ES-I3 (cell line): ENCODE data around the gene LRRTM4.
A peak's percentile ranks its signal among the peaks of the same experiment; 100 is the strongest.
"Not testable (repeated sequence)": the region's sequence is repeated elsewhere in the genome, so short reads cannot be mapped to it uniquely, and the experiment has no call there.

Experiments used
- H3K36me3 ChIP-seq: 2 replicates; pipeline ENCODE4 v1.6.1; 2013; ENCODE audit warnings: mild to moderate bottlenecking, low read length, control low read depth, moderate library complexity; ENCODE audit not compliant: insufficient read depth
- H3K4me1 ChIP-seq: 2 replicates; pipeline ENCODE4 v1.6.1; 2013; ENCODE audit warnings: mild to moderate bottlenecking, control low read depth, low read length; ENCODE audit not compliant: insufficient read depth
- H3K9ac ChIP-seq: 2 replicates; pipeline ENCODE4 v1.6.1; 2013; ENCODE audit warnings: low read depth, mild to moderate bottlenecking, low read length, moderate library complexity
- H3K9me3 ChIP-seq: 2 replicates; pipeline ENCODE4 v1.6.1; 2013; ENCODE audit warnings: mild to moderate bottlenecking, low read length, moderate library complexity; ENCODE audit not compliant: control insufficient read depth, insufficient read depth

Gene LRRTM4

GRCh38 chr2:77147153-77147552, 375.0 kb downstream of the LRRTM4 start:
- no peaks in the 10 kb centered on the region for H3K4me1 ChIP-seq
- no peaks in the 10 kb centered on the region for H3K36me3 ChIP-seq
- no peak overlapping the region for H3K9ac ChIP-seq
- H3K9me3 ChIP-seq: no peaks in the 10 kb centered on the region

GRCh38 chr2:77144772-77145171, 377.4 kb downstream of the LRRTM4 start:
- Histone ChIP-seq H3K4me1 (no peaks in the 10 kb centered on the region), H3K9ac (no peak overlapping the region), H3K9me3 (no peaks in the 10 kb centered on the region), H3K36me3 (no peaks in the 10 kb centered on the region)

GRCh38 chr2:77142141-77142540, 380.0 kb downstream of the LRRTM4 start:
- Histone ChIP-seq H3K9me3 (no peaks in the 10 kb centered on the region), H3K36me3 (no peaks in the 10 kb centered on the region), H3K4me1 (no peaks in the 10 kb centered on the region), H3K9ac (no peak overlapping the region)

DNA sequence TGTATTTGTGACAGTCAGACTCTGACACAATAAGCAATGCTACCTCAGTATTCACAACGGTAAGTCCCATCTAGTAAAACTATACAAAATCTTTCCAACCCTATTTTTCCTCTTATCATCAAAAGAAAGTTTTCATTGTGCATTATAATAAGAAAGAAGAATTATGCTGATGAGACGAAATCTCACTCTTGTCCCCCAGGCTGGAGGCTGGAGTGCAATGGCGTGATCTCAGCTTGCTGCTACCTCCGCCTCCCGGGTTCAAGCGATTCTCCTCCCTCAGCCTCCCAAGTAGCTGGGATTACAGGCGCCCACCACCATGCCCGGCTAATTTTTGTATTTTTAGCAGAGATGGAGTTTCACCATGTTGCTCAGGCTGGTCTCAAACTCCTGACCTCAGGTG, 393.7 kb downstream of the LRRTM4 start:
- not testable (repeated sequence) for H3K9me3 ChIP-seq, H3K9ac ChIP-seq, H3K4me1 ChIP-seq, H3K36me3 ChIP-seq

DNA sequence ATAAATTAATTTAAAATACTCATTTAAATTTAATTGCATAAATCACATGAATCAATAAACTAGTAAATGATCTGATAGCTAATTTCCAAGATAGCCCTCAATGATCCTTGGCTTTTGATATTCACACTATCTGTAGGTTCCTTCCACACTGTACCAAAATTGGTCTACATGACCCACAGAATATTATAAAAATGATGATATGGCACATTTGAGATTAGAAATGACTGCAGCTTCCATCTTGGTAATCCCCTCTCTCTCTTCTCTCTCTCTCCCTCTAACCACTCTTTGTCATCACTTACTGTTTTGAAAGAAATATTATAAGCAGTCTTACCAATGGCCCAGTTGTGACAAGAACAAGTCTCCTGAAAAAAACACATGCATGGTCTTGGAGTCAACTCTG, 394.8 kb downstream of the LRRTM4 start:
- H3K9me3 ChIP-seq: 0 out of 2 replicates have a peak, but pooled peaks cover 1% of the 10 kb centered on the region
- no peaks in the 10 kb centered on the region; the same call in 1 of the 2 replicates for H3K36me3 ChIP-seq
- H3K4me1 ChIP-seq: no peaks in the 10 kb centered on the region
- H3K9ac ChIP-seq: no peak overlapping the region

DNA sequence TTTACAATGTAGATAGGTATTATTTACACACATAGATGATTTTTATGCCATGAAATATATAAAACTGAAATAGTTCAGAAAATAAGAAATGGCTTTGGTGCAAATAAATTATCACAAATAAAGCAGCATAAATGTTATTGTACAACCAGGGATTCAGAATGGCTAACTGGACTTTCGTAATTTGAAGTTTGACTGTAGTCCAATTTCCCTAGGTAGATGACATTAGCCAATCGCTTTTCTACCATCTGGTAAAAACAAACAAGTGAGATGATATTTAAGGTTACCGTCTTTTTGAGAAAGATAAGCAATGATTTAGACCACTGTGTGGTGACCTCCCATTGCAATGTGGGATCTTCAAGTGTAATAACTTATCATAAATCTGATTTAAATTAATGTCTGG, 400.7 kb downstream of the LRRTM4 start:
- no peaks in the 10 kb centered on the region for H3K9me3 ChIP-seq
- no peaks in the 10 kb centered on the region; the same call in 1 of the 2 replicates for H3K36me3 ChIP-seq
- H3K9ac ChIP-seq: no peak overlapping the region
- no peaks in the 10 kb centered on the region for H3K4me1 ChIP-seq

DNA sequence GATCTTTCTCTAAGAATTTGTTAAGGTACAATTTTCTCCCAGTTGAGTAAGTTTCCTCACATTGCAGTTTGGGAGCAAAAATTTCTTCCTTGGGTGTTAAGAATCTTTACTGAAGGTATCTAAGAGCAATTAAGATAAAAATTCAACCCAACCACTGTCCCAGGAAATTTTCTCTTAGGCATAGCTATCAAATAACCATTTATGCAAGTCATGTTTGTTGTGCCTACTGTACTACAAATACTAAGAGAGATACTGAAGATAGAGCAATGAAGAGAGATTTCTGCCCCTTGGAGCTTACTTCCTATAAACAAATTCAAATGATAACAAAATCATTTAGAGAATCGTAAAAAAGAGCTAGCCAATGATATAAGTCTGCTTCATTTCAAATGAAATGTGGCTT, 402.8 kb downstream of the LRRTM4 start:
- no peak overlapping the region for H3K9ac ChIP-seq

GRCh38 chr2:77108915-77109314, 413.3 kb downstream of the LRRTM4 start:
- no peaks in the 10 kb centered on the region for H3K4me1 ChIP-seq
- no peak overlapping the region for H3K9ac ChIP-seq
- no peaks in the 10 kb centered on the region for H3K36me3 ChIP-seq
- H3K9me3 ChIP-seq: peaks cover 4% of the 10 kb centered on the region; the same call in 1 of the 2 replicates

More for the DNA sequence above, 402.8 kb downstream of the LRRTM4 start:
- no peaks in the 10 kb centered on the region for H3K9me3 ChIP-seq
- H3K4me1 ChIP-seq: no peaks in the 10 kb centered on the region
- H3K36me3 ChIP-seq: no peaks in the 10 kb centered on the region; the same call in 1 of the 2 replicates

- no peaks in the 10 kb centered on the region for H3K9me3 ChIP-seq
- 0 out of 2 replicates have a peak, but pooled peaks cover 4% of the 10 kb centered on the region for H3K4me1 ChIP-seq
- no peak overlapping the region for H3K9ac ChIP-seq
- no peaks in the 10 kb centered on the region for H3K36me3 ChIP-seq
Measured at GRCh38 chr2:77105008-77105407, 417.2 kb downstream of the LRRTM4 start.

DNA sequence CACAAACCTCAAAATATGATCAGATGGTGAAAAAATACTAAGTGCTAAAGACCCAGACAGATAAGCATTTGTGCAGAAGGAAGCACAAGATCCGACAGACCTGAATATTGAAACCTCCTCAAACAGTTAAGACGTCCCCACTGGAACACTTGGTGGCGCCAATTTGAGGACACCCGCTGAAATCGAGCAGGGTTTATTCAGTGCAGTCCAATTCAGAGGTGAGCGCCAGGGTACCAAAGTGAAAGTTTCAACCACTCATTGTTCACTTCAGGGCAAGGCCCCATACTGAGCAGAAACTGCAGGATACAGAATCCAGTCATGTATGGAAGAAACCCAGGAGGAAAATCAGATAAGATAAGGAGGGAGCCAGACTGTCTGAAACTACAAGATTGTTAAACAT, 417.6 kb downstream of the LRRTM4 start:
- H3K9ac ChIP-seq: no peak overlapping the region
- H3K9me3 ChIP-seq: no peaks in the 10 kb centered on the region
- 0 out of 2 replicates have a peak, but pooled peaks cover 4% of the 10 kb centered on the region for H3K4me1 ChIP-seq
- no peaks in the 10 kb centered on the region for H3K36me3 ChIP-seq

DNA sequence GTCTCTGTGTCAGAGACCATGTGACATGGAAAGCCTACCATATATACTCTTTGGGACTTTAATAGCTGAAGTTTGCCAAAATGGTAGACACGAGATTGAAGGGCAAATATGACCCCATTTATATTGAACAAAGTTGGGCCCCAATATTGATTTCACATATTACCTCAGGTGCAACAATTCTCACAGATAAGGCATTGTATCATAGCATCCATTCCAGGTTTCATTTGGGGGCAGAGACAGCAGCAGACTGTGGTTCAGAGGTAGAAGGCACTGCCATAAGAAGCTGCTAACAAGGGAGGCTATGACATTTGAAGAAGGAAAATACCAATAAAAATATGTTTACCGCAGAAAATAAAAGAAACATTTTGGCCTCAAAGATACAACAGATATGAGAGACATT, 419.2 kb downstream of the LRRTM4 start:
- no peak overlapping the region for H3K9ac ChIP-seq
- no peaks in the 10 kb centered on the region for H3K36me3 ChIP-seq
- H3K4me1 ChIP-seq: 0 out of 2 replicates have a peak, but pooled peaks cover 4% of the 10 kb centered on the region
- no peaks in the 10 kb centered on the region for H3K9me3 ChIP-seq

DNA sequence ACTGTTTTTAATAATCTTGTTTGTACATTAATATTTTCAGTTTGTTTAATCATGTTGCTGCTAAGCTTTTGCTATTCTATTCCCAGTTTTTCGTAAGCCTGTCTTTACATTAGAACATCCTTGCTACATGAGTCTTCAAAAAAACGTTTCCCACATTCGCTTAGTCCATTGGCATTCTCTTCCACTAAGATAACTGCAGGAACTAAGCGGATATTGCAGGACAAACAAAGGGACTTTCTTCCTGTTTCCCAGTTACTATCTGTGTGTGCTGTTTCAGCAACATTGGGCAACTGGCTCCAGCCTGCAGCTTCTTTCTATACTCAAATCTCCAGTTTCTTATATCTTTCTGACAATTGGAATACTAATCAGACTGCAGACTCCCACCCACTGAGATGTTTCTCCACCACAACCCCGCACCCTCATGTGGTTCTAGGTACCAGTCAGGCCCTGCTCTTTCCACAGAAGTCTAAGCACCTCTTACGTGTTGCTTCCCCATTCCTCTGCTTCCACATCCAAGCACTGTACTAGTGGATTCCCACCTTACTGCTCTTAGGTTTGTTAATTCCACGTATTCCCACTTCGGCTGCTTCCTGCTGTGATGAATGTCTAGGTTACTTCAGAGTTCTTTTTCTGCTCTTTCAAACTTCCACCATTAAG, 420.3 kb downstream of the LRRTM4 start:
- no peaks in the 10 kb centered on the region for H3K36me3 ChIP-seq
- H3K4me1 ChIP-seq: 0 out of 2 replicates have a peak, but pooled peaks cover 4% of the 10 kb centered on the region
- H3K9ac ChIP-seq: no peak overlapping the region

GRCh38 chr2:77099961-77100360, 422.2 kb downstream of the LRRTM4 start:
- Histone ChIP-seq H3K9me3 (no peaks in the 10 kb centered on the region), H3K4me1 (peaks cover 4% of the 10 kb centered on the region; the same call in 1 of the 2 replicates), H3K36me3 (peaks cover 5% of the 10 kb centered on the region; the same call in 1 of the 2 replicates), H3K9ac (no peak overlapping the region)

More for the DNA sequence above, 420.3 kb downstream of the LRRTM4 start:
- no peaks in the 10 kb centered on the region for H3K9me3 ChIP-seq

- H3K36me3 ChIP-seq: peaks cover 12% of the 10 kb centered on the region; the same call in 1 of the 2 replicates
- not testable (repeated sequence) for H3K9me3 ChIP-seq, H3K4me1 ChIP-seq
- peak overlapping the region; percentile 11; the same call in 1 of the 2 replicates for H3K9ac ChIP-seq
Measured at GRCh38 chr2:77095525-77095924, 426.7 kb downstream of the LRRTM4 start.

- Histone ChIP-seq H3K36me3 (peaks cover 16% of the 10 kb centered on the region; the same call in 1 of the 2 replicates), H3K4me1 (no peaks in the 10 kb centered on the region; the same call in 1 of the 2 replicates), H3K9me3 (no peaks in the 10 kb centered on the region), H3K9ac (peak overlapping the region; percentile 11; the same call in 1 of the 2 replicates)
Measured at GRCh38 chr2:77095096-77095495, 427.1 kb downstream of the LRRTM4 start.
